HepG2 (cell line): Measurements from ENCODE around the gene KSR1. TPM values are rescaled to one million over a fixed set of nuclear protein-coding genes. Genes with fewer than 3 reads are reported as not detected.

ENCODE experiments used
- ATAC-seq: fragments of 200-7000 bp; cut with Tn5 transposase; 3 replicates; pipeline ENCODE4 v1.9.1; 2020; ENCODE audit warnings: mild to moderate bottlenecking, moderate library complexity
- BruUV-seq: library from RNA; stranded (reverse); fragments of 400-500 nt; replicated peaks from 2 replicates; lab custom pipeline; 2021; lab: Mats Ljungman, UMichigan
- CTCF ChIA-PET: fragments of 300-600 bp; formaldehyde crosslinking; extraction: SDS; loops from one replicate; lab custom pipeline; 2021; ENCODE audit warnings: low total read pairs, inconsistent platforms, low intra/inter-chr PET ratio; lab: Yijun Ruan, JAX
- POLR2A ChIA-PET: fragments of 350-600 bp; sonication (Branson Sonifier 250); formaldehyde crosslinking; loops from one replicate; lab custom pipeline; 2020; ENCODE audit warnings: antibody characterized with exemption, inconsistent platforms; lab: Yijun Ruan, JAX
- DNase-seq: peaks from one replicate; pipeline ENCODE4 v3.0.0-alpha.2; 2015; ENCODE audit warnings: low spot score
- FAIRE-seq: peaks from 3 replicates; lab custom pipeline; 2011; peaks lifted over from hg19 to GRCh38; lab: Jason Lieb, UNC
- H2AFZ ChIP-seq: one replicate; pipeline ENCODE4 v1.6.1; 2011; ENCODE audit warnings: low read length, inconsistent platforms
- H3K27ac ChIP-seq: fragments of 300-600 bp; 3 replicates; pipeline ENCODE4 v1.8.0; 2011; ENCODE audit warnings: mixed run types, mild to moderate bottlenecking, mixed read lengths, low read length, inconsistent platforms; ENCODE audit not compliant: insufficient read depth; ENCODE audit errors: extremely low read length
- H3K27me3 ChIP-seq, 2 experiments: fragments of 200-600 bp in 1 of 2; 2 replicates in 1 of 2; 3 replicates in 1 of 2; pipeline versions ENCODE4 v1.6.0 to v1.8.0; 2011; ENCODE audit warnings: low read length in 2 of 2, mild to moderate bottlenecking in 2 of 2, moderate library complexity in 2 of 2, inconsistent platforms in 1 of 2; ENCODE audit not compliant: insufficient read depth in 2 of 2, control insufficient read depth in 1 of 2
- H3K36me3 ChIP-seq, 2 experiments: fragments of 200-600 bp in 1 of 2; replicated peaks in 1 of 2; 2 replicates in 1 of 2; 3 replicates in 1 of 2; pipeline versions ENCODE4 v1.5.1 to v1.8.0; 2011; ENCODE audit warnings: low read length in 2 of 2, inconsistent platforms in 1 of 2; ENCODE audit not compliant: insufficient read depth in 2 of 2, control insufficient read depth in 1 of 2
- H3K4me1 ChIP-seq: 2 replicates; pipeline ENCODE4 v1.5.1; 2012; ENCODE audit warnings: low read length, inconsistent platforms; ENCODE audit not compliant: insufficient read depth
- H3K4me2 ChIP-seq: 2 replicates; pipeline ENCODE4 v1.6.0; 2011; ENCODE audit warnings: low read depth, low read length, inconsistent platforms
- H3K4me3 ChIP-seq, 3 experiments: fragments of 200-600 bp in 1 of 3; sonication (generic), shearing (Covaris generic) in 1 of 3; replicated peaks in 1 of 3; 2 replicates each; pipeline ENCODE4 v1.5.1; 2011 to 2016; ENCODE audit warnings: low read length in 3 of 3, inconsistent platforms in 2 of 3, low read depth in 2 of 3, mild to moderate bottlenecking in 2 of 3, control low read depth in 1 of 3, mixed read lengths in 1 of 3; ENCODE audit not compliant: insufficient read depth in 1 of 3
- H3K79me2 ChIP-seq: one replicate; pipeline ENCODE4 v1.6.1; 2011; ENCODE audit warnings: low read length, inconsistent platforms; ENCODE audit not compliant: insufficient read depth
- H3K9ac ChIP-seq: 2 replicates; pipeline ENCODE4 v1.6.0; 2011; ENCODE audit warnings: mild to moderate bottlenecking, low read depth, low read length, inconsistent platforms; ENCODE audit not compliant: insufficient read depth
- H3K9me3 ChIP-seq: 2 replicates; pipeline ENCODE4 v1.5.1; 2012; ENCODE audit warnings: mild to moderate bottlenecking, low read length
- H4K20me1 ChIP-seq: 2 replicates; pipeline ENCODE4 v1.6.0; 2011; ENCODE audit warnings: inconsistent platforms, mild to moderate bottlenecking, low read length, moderate library complexity; ENCODE audit not compliant: insufficient read depth
- ATF2 ChIP-seq: sonication (generic); formaldehyde crosslinking; IDR thresholded peaks from 2 replicates; pipeline ENCODE4 v1.4.0; 2020; ENCODE audit warnings: missing genetic modification reagents
- EP300 ChIP-seq, 3 experiments: sonication (generic) in 1 of 3; formaldehyde crosslinking in 1 of 3; IDR thresholded peaks; 2 replicates each; pipeline versions ENCODE4 v1.5.1 to v1.6.1; 2011 to 2020; ENCODE audit warnings: low read depth in 2 of 3, low read length in 2 of 3, borderline replicate concordance in 1 of 3, improper control_type of control experiment in 1 of 3, mild to moderate bottlenecking in 1 of 3, missing genetic modification reagents in 1 of 3, moderate library complexity in 1 of 3
- FOXC1 ChIP-seq: sonication (generic); formaldehyde crosslinking; IDR thresholded peaks from 2 replicates; pipeline ENCODE4 v1.8.0; 2022; ENCODE audit warnings: mild to moderate bottlenecking, missing genetic modification reagents, borderline replicate concordance
- HNRNPH1 ChIP-seq: fragments of 200-400 bp; formaldehyde crosslinking; optimal IDR thresholded peaks from 2 replicates; pipeline ENCODE3; 2017; ENCODE audit warnings: mild to moderate bottlenecking, low read depth, low read length
- NKX3-1 ChIP-seq: sonication (generic); formaldehyde crosslinking; IDR thresholded peaks from 2 replicates; pipeline ENCODE4 v1.5.0; 2020; ENCODE audit warnings: missing genetic modification reagents
- RFXAP ChIP-seq: sonication (generic); formaldehyde crosslinking; IDR thresholded peaks from 2 replicates; pipeline ENCODE4 v1.4.0; 2020; ENCODE audit warnings: missing genetic modification reagents, borderline replicate concordance
- ZBTB8A ChIP-seq: sonication (generic); formaldehyde crosslinking; IDR thresholded peaks from 2 replicates; pipeline ENCODE4 v1.4.0; 2020; ENCODE audit warnings: mild to moderate bottlenecking, low read depth, missing genetic modification reagents, borderline replicate concordance
- ZNF75D ChIP-seq: sonication (generic); formaldehyde crosslinking; IDR thresholded peaks from 2 replicates; pipeline ENCODE4 v1.8.1; 2023; ENCODE audit warnings: missing genetic modification reagents, mild to moderate bottlenecking, borderline replicate concordance
- WGBS: methylation state at CpG from one replicate; pipeline ENCODE4 v1.1.6; 2017; ENCODE audit warnings: low lambda C conversion rate; 5-methylcytosine and 5-hydroxymethylcytosine counted together
- in situ Hi-C: cut with HindIII; loops from 2 replicates; pipeline ENCODE4 v1.10.0; 2017; ENCODE audit warnings: low pct_unique_long_range_greater_than_20kb; ENCODE audit not compliant: extremely low pct_ligation_motif_present
- intact Hi-C: fragments of 100-400 bp; cut with micrococcal nuclease; formaldehyde crosslinking; loops from one replicate; pipeline ENCODE4 v1.10.0; 2022; ENCODE audit not compliant: unreplicated experiment
- polyA plus RNA-seq, 8 experiments: library from polyadenylated mRNA; depleted of rRNA in 3 of 8; stranded (reverse) in 7 of 8; unstranded in 1 of 8; fragments of >200 nt; fragmentation: Illumina TruSeq in 4 of 8; extraction: Trizol in 4 of 8; gene quantifications; 2 replicates each; pipeline versions ENCODE4 v1.2.1 to v1.2.3, GENCODE V29; 2011 to 2016; ENCODE audit warnings: low read depth in 4 of 8, missing spikeins in 1 of 8, mixed read lengths in 1 of 8; ENCODE audit not compliant: insufficient read depth in 1 of 8
- total RNA-seq, 5 experiments: library from RNA; depleted of rRNA; stranded (reverse); fragments of >200 nt; fragmentation: Illumina TruSeq; extraction: Trizol; gene quantifications; 2 replicates each; pipeline ENCODE4 v1.2.3, GENCODE V29; 2016; ENCODE audit warnings: low read depth in 1 of 5

The KSR1 gene
- total and polyA plus RNA-seq, 2 of the 13 experiments (the other 11 are each of a cell fraction or from before 2014, with no cell fraction given): 10.1 to 16.6 TPM

- H3K79me2 ChIP-seq: no peaks in the 10 kb centered on the region
- no peak overlapping the region for H3K4me2 ChIP-seq
- DNase-seq: no peak
- no peaks in the 10 kb centered on the region for H3K9me3 ChIP-seq
- H4K20me1 ChIP-seq: no peaks in the 10 kb centered on the region
- H2AFZ ChIP-seq: no peak overlapping the region
- TF ChIP-seq EP300 (IDR thresholded peaks at IDR 0.05; ENCODE audit: low read depth in 2 of 2, low read length in 2 of 2): no peak
- no peak for TF ChIP-seq EP300 (CRISPR knock-in tag; IDR thresholded peaks at IDR 0.05; ENCODE audit: borderline replicate concordance)
- no peak for TF ChIP-seq NKX3-1
- no peak for TF ChIP-seq ZNF75D (CRISPR knock-in tag)
- no peak for TF ChIP-seq RFXAP
- TF ChIP-seq ZBTB8A (CRISPR knock-in tag): no peak
- no peak for TF ChIP-seq FOXC1 (CRISPR knock-in tag)
- TF ChIP-seq ATF2: no peak
- no peak for TF ChIP-seq HNRNPH1
- POLR2A ChIA-PET: no interaction called here
- in situ Hi-C loops (no loop called here), intact Hi-C loops (no loop called here)
- FAIRE-seq: no peak
- no peak overlapping the region for H3K4me3 ChIP-seq
- no peak overlapping the region for H3K27ac ChIP-seq
- ATAC-seq: no peak
- no TSS peak for BruUV-seq
- no peaks in the 10 kb centered on the region for H3K36me3 ChIP-seq
- no peak overlapping the region for H3K9ac ChIP-seq
- H3K27me3 ChIP-seq: peaks cover 5 to 44% of the 10 kb centered on the region in 2 experiments; a peak in 4 of 5 replicates
- WGBS: 16% methylated on average over 5 of the region's 9 CpGs
- no peaks in the 10 kb centered on the region for H3K4me1 ChIP-seq
- CTCF ChIA-PET: no interaction called here
Observed at GRCh38 chr17:27420211-27420950, 35.9 kb upstream of the KSR1 start.
